HepG2 (cell line): ENCODE measurements around the gene NCOA3. TPM values are rescaled to one million over a fixed set of nuclear protein-coding genes. Genes with fewer than 3 reads are reported as not detected.

Experiments used
- ELF3 ChIP-seq: IDR thresholded peaks from 2 replicates; pipeline ENCODE4 v1.6.1; 2016; ENCODE audit warnings: missing genetic modification reagents, missing compliant biosample characterization
- ERF ChIP-seq: IDR thresholded peaks from 2 replicates; pipeline ENCODE4 v1.6.1; 2018; ENCODE audit warnings: missing biosample characterization, missing genetic modification reagents
- GTF2F1 ChIP-seq: fragments of 150-350 bp; IDR thresholded peaks from 2 replicates; pipeline ENCODE4 v1.6.1; 2014; ENCODE audit warnings: low read length
- HMG20B ChIP-seq: conservative IDR thresholded peaks from 2 replicates; pipeline ENCODE4 v1.6.1; 2016; ENCODE audit warnings: missing genetic modification reagents, missing compliant biosample characterization
- HNF1A ChIP-seq, 2 experiments: sonication (generic) in 1 of 2; formaldehyde crosslinking in 1 of 2; IDR thresholded peaks; 2 replicates each; pipeline versions ENCODE4 v1.4.0 to v1.6.1; 2016 to 2020; ENCODE audit warnings: borderline replicate concordance in 1 of 2, low read depth in 1 of 2, mild to moderate bottlenecking in 1 of 2, missing genetic modification reagents in 1 of 2
- PAF1 ChIP-seq: IDR thresholded peaks from 2 replicates; pipeline ENCODE4 v1.6.1; 2016; ENCODE audit warnings: missing genetic modification reagents, missing compliant biosample characterization
- RELA ChIP-seq: sonication (generic); formaldehyde crosslinking; IDR thresholded peaks from 2 replicates; pipeline ENCODE4 v1.4.0; 2020; ENCODE audit warnings: missing genetic modification reagents
- SALL1 ChIP-seq: sonication (generic); formaldehyde crosslinking; IDR thresholded peaks from 2 replicates; pipeline ENCODE4 v1.8.0; 2022; ENCODE audit warnings: mild to moderate bottlenecking, missing genetic modification reagents
- SOX13 ChIP-seq, 3 experiments: fragments of 450-650 bp in 1 of 3; sonication (generic) in 1 of 3; formaldehyde crosslinking in 1 of 3; IDR thresholded peaks in 2 of 3; conservative IDR thresholded peaks in 1 of 3; 2 replicates each; pipeline versions ENCODE4 v1.5.0 to v1.6.1; 2016 to 2020; ENCODE audit warnings: antibody characterized with exemption in 1 of 3, mild to moderate bottlenecking in 1 of 3, missing compliant biosample characterization in 1 of 3, missing genetic modification reagents in 1 of 3, moderate library complexity in 1 of 3
- TEAD3 ChIP-seq: optimal IDR thresholded peaks from 2 replicates; pipeline ENCODE3; 2016; ENCODE audit warnings: borderline replicate concordance
- ZNF12 ChIP-seq: sonication (generic); formaldehyde crosslinking; IDR thresholded peaks from 2 replicates; pipeline ENCODE4 v1.5.0; 2020; ENCODE audit warnings: missing genetic modification reagents
- ZNF788 ChIP-seq: sonication (generic); formaldehyde crosslinking; IDR thresholded peaks from 2 replicates; pipeline ENCODE4 v1.5.0; 2020; ENCODE audit warnings: mild to moderate bottlenecking, missing genetic modification reagents, borderline replicate concordance
- polyA plus RNA-seq, 8 experiments: library from polyadenylated mRNA; depleted of rRNA in 3 of 8; stranded (reverse) in 7 of 8; unstranded in 1 of 8; fragments of >200 nt; fragmentation: Illumina TruSeq in 4 of 8; extraction: Trizol in 4 of 8; gene quantifications; 2 replicates each; pipeline versions ENCODE4 v1.2.1 to v1.2.3, GENCODE V29; 2011 to 2016; ENCODE audit warnings: low read depth in 4 of 8, missing spikeins in 1 of 8, mixed read lengths in 1 of 8; ENCODE audit not compliant: insufficient read depth in 1 of 8
- total RNA-seq, 5 experiments: library from RNA; depleted of rRNA; stranded (reverse); fragments of >200 nt; fragmentation: Illumina TruSeq; extraction: Trizol; gene quantifications; 2 replicates each; pipeline ENCODE4 v1.2.3, GENCODE V29; 2016; ENCODE audit warnings: low read depth in 1 of 5

NCOA3 gene
- total and polyA plus RNA-seq, 2 of the 13 experiments (the other 11 are each of a cell fraction or from before 2014, with no cell fraction given): 35.0 to 56.8 TPM

DNA sequence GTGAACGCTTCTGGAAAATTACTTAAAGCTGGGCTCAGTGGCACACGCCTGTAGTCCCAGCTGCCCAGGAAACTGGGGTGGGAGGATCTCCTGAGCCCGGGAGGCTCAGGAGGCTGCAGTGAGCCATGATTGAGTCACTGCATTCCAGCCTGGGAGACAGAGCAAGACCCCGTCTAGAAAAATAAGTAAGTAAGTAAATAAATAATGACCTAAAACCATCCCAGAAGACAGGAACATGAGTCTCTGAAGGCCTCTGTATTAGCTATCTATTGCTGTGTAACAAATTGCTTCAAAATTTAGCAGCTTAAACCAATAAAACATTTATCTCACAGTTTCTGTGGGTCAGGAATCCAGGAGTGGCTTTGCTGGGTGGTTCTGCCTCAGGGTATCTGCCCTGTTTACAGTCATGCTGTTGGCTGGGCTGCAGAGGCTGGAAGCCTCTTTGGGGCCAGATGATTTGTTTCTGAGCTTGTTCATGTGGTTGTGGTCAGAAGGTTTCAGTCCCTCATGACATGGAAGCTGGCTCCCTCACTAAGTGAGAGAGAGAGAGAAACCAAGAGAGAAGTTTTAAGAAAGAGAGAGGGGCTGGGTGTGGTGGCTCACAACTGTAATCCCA, 48.4 kb upstream of the NCOA3 start (continued):
- TF ChIP-seq HNF1A (IDR thresholded peaks at IDR 0.05; ENCODE audit: low read depth): no peak
- TF ChIP-seq HNF1A (CRISPR knock-in tag; IDR thresholded peaks at IDR 0.05; ENCODE audit: borderline replicate concordance): peak; percentile 38; the same call in 1 of the 2 replicates
- 0 out of 2 replicates have a peak, but pooled peaks have one; percentile 20 for TF ChIP-seq RELA
- TF ChIP-seq ELF3 (CRISPR knock-in tag): 0 out of 2 replicates have a peak, but pooled peaks have one; percentile 18
- no peak for TF ChIP-seq SOX13 (IDR thresholded peaks at IDR 0.05)
- TF ChIP-seq SOX13 (CRISPR knock-in tag; conservative IDR thresholded peaks at IDR 0.05 in 1 of 2, IDR thresholded peaks at IDR 0.05 in 1 of 2): peak in 1 of 2 experiments; percentile 44; a peak in 2 of 4 replicates
- TF ChIP-seq HMG20B (CRISPR knock-in tag): 0 out of 2 replicates have a peak, but pooled peaks have one; percentile 11
- peak; percentile 94 for TF ChIP-seq TEAD3 (CRISPR knock-in tag)
- TF ChIP-seq GTF2F1: no peak
- peak; percentile 45; the same call in 1 of the 2 replicates for TF ChIP-seq SALL1 (CRISPR knock-in tag)
- peak; percentile 60; the same call in 1 of the 2 replicates for TF ChIP-seq ZNF12 (CRISPR knock-in tag)
- 0 out of 2 replicates have a peak, but pooled peaks have one; percentile 4 for TF ChIP-seq ERF
- 0 out of 2 replicates have a peak, but pooled peaks have one; percentile 25 for TF ChIP-seq ZNF788 (CRISPR knock-in tag)
- no peak for TF ChIP-seq PAF1 (CRISPR knock-in tag)
- TF ChIP-seq, all 625 proteins: peak for 93
